SU-DHL-6 (cell line): ENCODE data around the gene C20orf204.

ENCODE experiments used
- CTCF ChIP-seq: fragments of 200-600 bp; sonication (generic); IDR thresholded peaks from one replicate; pipeline ENCODE4 v1.5.1; 2017; ENCODE audit warnings: antibody characterized with exemption, mild to moderate bottlenecking, low read length, moderate library complexity; ENCODE audit not compliant: insufficient read depth, poor library complexity, severe bottlenecking
- EZH2phosphoT487 ChIP-seq: fragments of 200-600 bp; sonication (generic), shearing (Covaris generic); conservative IDR thresholded peaks from 2 replicates; pipeline ENCODE4 v1.6.1; 2018; ENCODE audit warnings: mild to moderate bottlenecking, antibody characterized with exemption, low read length, moderate library complexity, mixed read lengths

- TF ChIP-seq CTCF, result no peak
- no peak for TF ChIP-seq EZH2phosphoT487
These were observed 32.6 kb downstream of the C20orf204 start for GRCh38 chr20:64068386-64069208.
